ENCODE results near the gene TYW1B.
"Not testable (repeated sequence)": the region's sequence is repeated elsewhere in the genome, so short reads cannot be mapped to it uniquely, and the experiment has no call there.

DNA sequence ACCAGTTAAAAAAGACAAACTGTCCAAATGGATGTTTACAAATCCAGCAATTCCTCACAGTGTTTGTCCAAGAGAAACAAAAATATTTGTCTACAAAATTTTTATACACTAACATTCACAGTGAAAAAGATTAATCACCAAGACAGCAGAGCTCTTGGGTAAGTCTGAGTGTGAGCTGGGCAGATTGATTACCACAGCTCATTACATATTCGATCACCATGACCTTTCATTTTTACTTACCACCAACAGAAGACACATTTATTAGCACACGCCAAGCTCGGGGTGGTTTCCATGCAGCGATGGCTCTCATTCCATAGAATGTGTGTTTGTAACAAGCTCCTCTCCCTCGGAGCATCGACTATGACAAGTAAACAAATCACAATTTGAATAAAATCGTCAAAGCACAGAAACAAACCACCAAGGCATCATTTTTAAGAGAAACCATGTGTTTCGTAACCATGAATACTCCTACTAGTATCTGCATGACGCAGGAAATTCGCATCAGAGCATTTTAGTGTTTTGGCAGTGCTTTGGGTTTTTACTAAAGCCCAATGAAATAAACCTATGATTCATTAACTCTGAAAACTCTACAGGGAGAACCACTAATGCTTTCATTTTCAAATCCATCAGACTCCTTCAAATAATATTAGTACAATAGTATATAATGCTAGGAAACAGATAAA is 83.6 kb downstream of the TYW1B start:
- TF ChIP-seq CTCF (conservative IDR thresholded peaks at IDR 0.05); ZFX (IDR thresholded peaks at IDR 0.05): not testable (repeated sequence)
